Fibroblast of the aortic adventitia (primary cell): ENCODE measurements around the gene GPRC6A. TPM values are rescaled to one million over a fixed set of nuclear protein-coding genes. Genes with fewer than 3 reads are reported as not detected.

Experiments used
- DNase-seq: peaks from one replicate; pipeline ENCODE4 v3.0.0-alpha.2; 2010; ENCODE audit warnings: low read depth
- H3K4me3 ChIP-seq: 2 replicates; pipeline ENCODE4 v1.5.1; 2011; ENCODE audit warnings: low read depth, mild to moderate bottlenecking, control low read depth, low read length, moderate library complexity
- total RNA-seq: library from RNA; depleted of rRNA; stranded (reverse); fragments of >200 nt; gene quantifications from 2 replicates; pipeline ENCODE4 v1.2.3, GENCODE V29; 2012; ENCODE audit warnings: low replicate concordance
- TF ChIP-seq, protein P1 (sequence below): IDR thresholded peaks from 2 replicates; pipeline ENCODE4 v1.5.1; 2011; ENCODE audit warnings: mild to moderate bottlenecking, low read length, control low read depth, inconsistent platforms; ENCODE audit not compliant: insufficient read depth

GPRC6A gene, protein sequence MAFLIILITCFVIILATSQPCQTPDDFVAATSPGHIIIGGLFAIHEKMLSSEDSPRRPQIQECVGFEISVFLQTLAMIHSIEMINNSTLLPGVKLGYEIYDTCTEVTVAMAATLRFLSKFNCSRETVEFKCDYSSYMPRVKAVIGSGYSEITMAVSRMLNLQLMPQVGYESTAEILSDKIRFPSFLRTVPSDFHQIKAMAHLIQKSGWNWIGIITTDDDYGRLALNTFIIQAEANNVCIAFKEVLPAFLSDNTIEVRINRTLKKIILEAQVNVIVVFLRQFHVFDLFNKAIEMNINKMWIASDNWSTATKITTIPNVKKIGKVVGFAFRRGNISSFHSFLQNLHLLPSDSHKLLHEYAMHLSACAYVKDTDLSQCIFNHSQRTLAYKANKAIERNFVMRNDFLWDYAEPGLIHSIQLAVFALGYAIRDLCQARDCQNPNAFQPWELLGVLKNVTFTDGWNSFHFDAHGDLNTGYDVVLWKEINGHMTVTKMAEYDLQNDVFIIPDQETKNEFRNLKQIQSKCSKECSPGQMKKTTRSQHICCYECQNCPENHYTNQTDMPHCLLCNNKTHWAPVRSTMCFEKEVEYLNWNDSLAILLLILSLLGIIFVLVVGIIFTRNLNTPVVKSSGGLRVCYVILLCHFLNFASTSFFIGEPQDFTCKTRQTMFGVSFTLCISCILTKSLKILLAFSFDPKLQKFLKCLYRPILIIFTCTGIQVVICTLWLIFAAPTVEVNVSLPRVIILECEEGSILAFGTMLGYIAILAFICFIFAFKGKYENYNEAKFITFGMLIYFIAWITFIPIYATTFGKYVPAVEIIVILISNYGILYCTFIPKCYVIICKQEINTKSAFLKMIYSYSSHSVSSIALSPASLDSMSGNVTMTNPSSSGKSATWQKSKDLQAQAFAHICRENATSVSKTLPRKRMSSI
- total RNA-seq = not detected in 2 replicates

DNA sequence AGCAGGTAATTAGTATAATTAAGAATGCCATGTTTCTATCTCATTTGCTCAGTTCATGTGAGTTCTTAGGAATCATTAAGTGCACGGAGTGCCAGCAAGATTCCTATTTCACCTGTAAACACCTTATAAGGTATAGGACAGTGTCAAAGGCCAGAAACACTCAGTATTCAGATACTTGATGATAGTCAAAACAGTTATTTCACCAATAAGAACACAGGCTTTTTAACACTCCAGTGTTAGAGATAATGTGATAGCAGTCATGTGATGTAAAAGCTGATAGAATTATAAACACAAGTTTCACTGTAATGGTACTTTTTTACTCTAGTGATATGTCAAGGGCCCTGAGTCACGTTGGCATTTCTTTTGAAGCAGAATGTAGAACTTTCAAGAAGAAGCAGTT, at the start of gene GPRC6A:
Gene GPRC6A (minus strand): TSS at position 101 of the 400 bp plus-strand sequence. CDS start 70 bp downstream, at position 31.
- H3K4me3 ChIP-seq = no peak within 1 kb of the TSS
- no peak for DNase-seq
- TF ChIP-seq, protein P1, sequence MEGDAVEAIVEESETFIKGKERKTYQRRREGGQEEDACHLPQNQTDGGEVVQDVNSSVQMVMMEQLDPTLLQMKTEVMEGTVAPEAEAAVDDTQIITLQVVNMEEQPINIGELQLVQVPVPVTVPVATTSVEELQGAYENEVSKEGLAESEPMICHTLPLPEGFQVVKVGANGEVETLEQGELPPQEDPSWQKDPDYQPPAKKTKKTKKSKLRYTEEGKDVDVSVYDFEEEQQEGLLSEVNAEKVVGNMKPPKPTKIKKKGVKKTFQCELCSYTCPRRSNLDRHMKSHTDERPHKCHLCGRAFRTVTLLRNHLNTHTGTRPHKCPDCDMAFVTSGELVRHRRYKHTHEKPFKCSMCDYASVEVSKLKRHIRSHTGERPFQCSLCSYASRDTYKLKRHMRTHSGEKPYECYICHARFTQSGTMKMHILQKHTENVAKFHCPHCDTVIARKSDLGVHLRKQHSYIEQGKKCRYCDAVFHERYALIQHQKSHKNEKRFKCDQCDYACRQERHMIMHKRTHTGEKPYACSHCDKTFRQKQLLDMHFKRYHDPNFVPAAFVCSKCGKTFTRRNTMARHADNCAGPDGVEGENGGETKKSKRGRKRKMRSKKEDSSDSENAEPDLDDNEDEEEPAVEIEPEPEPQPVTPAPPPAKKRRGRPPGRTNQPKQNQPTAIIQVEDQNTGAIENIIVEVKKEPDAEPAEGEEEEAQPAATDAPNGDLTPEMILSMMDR = no peak

DNA sequence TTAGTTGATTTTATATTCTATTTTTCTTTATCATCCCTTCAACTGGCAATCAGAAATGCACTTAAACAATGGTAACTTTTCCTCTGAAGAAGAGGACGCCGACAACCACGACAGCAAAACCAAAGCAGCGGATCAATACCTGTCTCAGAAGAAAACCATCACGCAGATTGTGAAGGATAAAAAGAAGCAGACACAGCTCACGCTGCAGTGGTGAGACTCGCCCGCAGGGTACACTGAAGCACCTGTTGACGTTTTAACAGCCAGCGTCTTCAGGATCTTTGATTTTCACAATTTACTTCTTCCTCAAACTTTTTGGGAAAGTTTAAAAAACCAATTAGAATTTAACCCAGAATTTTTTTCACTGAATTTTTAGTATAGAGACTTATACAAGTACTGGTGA, 48.9 kb upstream of the GPRC6A start:
- DNase-seq = no peak
- TF ChIP-seq, protein P1 = no peak
- no peak overlapping the region for H3K4me3 ChIP-seq

DNA sequence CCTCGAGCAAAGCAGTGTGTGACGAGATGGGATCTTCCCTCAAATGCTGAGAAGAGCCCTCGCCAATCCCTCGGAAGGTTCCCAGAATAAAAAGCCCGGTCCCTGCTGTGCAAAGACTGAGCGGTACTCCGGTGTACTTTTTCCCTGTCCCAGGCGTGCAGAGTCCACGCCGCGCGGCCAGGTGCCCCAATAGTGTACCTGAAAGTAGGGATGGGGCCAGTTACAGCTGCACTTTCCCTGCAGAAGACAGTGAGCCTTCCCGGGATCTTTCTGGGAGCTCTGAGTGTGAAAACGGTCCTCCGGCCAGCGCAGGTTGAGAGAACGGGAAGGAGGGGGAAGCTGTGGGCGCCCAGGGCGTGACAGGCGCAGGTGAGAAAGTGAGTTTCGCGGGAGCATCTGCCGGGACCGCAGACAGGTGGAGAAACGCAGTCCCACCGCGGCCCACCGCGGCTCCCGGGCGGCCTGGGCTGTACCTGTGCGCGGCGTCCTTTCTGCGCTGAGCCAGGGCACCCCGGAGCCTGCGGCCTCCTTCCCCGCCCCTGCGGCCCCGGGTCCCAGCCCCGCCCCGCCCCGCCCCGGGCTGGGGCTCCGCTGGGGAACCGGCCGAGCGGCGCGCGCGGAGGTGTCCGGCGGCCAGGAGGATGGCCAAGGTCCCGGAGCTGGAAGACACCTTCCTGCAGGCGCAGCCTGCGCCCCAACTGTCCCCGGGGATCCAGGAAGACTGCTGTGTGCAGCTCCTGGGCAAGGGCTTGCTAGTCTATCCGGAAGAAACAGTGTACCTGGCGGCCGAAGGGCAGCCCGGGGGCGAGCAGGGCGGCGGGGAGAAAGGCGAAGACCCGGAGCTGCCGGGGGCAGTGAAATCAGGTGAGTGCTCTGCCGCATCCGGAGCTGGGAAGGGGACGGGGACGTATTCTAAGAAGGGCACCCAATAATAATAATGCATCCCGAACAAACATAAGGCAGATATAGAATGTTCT, 48.0 kb upstream of the GPRC6A start, which contains the start of gene RFX6:
Gene RFX6 (plus strand): TSS at position 608 of the 977 bp plus-strand sequence. CDS start 34 bp downstream, at position 642.
- DNase-seq = no peak
- H3K4me3 ChIP-seq = no peak within 1 kb of the TSS
- TF ChIP-seq, protein P1 = no peak

DNA sequence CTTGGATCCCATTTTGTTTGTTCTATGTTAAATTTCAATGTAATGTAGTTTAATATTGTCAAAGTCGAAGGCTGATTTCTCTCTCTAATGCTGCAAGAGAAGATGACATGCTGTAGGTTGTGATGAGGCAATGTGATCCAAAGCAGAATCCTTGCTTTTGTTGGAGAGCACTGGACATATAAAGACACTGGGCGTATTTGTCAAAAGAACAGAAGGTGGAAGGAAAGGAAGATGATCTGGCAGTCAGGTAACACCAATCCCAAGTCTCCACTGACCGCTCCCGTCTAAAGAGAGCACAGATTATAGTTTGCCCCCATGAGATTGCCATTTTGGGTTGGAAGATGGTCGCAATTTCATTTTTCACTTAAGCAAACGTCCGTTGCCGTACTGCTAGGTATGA, 47.2 kb upstream of the GPRC6A start:
- no peak overlapping the region for H3K4me3 ChIP-seq
- TF ChIP-seq, protein P1 = no peak
- no peak for DNase-seq

DNA sequence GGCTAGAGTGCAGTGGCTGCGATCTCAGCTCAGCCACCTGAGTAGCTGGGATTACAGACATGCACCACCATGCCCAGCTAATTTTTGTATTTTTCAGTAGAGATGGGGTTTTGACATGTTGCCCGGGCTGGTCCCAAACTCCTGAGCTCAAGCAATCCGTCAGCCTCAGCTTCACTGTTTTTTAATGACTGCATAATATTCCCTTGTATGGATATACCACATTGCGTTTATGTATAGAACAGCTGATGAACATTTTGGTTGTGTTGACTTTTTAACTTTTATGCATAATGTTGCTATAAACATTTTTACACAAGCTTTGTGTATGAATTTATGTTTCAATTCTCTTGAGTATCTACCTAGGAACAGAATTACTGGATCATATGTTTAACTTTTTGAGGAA, 43.9 kb upstream of the GPRC6A start:
- no peak for DNase-seq
- TF ChIP-seq, protein P1 = no peak
- H3K4me3 ChIP-seq = no peak overlapping the region
